Lower leg skin (tissue), 3 donors: ENCODE results near the gene MYPN.

Experiments used
- POLR2A ChIP-seq, 2 donors: fragments of 450-650 bp; IDR thresholded peaks; one replicate each; pipeline ENCODE4 v1.6.1; 2016 to 2017; ENCODE audit warnings: antibody characterized with exemption in 2 of 2, mild to moderate bottlenecking in 1 of 2, moderate library complexity in 1 of 2
- TF ChIP-seq, protein P1 (sequence below), 3 donors: fragments of 450-650 bp; IDR thresholded peaks; one replicate each; pipeline ENCODE4 v1.5.1; 2016; ENCODE audit warnings: antibody characterized with exemption in 3 of 3, mild to moderate bottlenecking in 3 of 3, moderate library complexity in 2 of 3

DNA sequence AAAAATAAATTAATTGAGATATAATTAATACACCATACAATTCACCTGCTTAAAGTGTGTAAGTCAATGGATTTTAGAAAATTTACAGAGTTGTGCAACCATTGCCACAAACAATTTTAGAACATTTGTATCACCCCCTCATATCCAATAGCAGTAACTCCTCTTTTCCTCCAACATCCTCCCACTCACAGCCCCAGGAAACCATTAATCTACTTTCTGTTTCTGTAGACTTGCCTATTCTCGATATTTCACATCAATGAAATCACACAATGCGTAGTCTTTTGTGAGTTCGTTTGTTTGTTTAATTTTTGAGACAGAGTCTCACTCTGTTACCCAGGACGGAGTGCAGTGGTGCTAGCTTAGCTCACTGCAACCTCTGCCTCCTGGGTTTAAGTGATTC is 20.5 kb upstream of the MYPN start:
- TF ChIP-seq POLR2A (IDR thresholded peaks at IDR 0.05): no peak
- TF ChIP-seq, protein P1, sequence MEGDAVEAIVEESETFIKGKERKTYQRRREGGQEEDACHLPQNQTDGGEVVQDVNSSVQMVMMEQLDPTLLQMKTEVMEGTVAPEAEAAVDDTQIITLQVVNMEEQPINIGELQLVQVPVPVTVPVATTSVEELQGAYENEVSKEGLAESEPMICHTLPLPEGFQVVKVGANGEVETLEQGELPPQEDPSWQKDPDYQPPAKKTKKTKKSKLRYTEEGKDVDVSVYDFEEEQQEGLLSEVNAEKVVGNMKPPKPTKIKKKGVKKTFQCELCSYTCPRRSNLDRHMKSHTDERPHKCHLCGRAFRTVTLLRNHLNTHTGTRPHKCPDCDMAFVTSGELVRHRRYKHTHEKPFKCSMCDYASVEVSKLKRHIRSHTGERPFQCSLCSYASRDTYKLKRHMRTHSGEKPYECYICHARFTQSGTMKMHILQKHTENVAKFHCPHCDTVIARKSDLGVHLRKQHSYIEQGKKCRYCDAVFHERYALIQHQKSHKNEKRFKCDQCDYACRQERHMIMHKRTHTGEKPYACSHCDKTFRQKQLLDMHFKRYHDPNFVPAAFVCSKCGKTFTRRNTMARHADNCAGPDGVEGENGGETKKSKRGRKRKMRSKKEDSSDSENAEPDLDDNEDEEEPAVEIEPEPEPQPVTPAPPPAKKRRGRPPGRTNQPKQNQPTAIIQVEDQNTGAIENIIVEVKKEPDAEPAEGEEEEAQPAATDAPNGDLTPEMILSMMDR (IDR thresholded peaks at IDR 0.05): no peak
